ENCODE results near the gene PROP1.
"Not testable (repeated sequence)": the region's sequence is repeated elsewhere in the genome, so short reads cannot be mapped to it uniquely, and the experiment has no call there.

The PROP1 gene

DNA sequence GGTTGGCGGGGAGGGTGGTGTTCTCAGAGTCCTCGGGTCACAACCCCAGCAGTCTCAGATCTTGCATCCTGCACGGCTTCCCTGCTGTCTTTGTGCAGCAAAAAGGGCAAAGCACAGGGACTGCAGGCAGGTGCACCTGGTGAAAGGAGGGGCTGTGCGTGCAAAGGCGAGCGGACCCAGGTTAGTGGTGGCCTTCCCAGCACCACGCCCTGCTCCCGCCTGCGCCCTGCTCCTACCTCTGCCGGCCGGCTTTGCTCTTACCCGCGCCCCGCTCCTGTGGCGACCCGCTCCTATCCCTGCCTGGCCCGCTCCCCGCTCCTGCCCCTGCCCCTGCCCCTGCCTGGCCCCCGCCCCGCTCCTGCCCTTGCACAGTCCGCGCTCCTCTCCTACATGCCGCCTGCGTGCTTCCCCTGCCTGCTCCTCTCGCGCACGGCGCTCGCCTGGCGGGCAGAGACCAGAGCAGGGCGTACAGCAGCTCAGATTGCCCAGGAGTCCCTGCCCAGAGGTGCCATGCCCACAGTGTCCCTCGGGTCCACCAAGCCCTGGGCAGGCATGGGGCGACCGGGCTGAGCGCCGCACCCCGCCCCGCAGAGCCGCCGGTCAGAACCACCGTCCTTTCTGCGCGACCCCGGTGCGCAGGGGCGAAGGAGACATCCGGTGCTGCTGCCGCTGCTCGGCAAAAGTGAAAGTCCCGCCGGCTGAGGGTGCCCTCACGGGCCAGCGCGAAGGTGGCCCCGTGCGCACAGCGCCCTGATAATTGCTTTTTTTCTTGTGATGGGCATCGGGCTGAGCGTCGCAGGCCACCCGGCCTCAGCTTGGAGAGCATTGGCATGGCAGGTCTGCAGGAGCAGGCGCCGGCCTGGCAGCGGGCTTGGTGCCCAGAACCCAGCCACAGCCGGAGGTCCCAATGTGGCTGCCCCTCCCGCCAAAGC lies 52.0 kb downstream of the PROP1 start:
- DNase-seq = not testable (repeated sequence)

DNA sequence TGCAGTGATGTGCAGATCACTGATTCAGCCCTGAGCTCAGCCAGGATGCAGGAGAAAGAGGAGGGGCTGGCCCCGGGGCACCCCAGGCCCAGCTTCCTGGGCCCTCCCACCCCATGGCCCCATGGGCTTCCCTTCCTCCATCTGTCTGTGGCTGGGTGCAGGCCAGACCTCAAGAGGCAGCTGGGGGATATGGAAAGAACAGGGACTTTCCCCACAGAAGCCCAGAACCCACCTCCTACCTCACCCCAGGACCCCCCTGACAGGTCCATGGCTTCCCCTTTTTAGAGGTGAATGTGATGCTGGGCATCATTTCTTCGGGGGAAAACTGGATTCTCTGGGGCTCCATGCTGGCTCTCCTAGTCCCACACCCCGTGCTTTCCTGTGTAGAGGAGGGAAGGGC lies 53.1 kb downstream of the PROP1 start:
- not testable (repeated sequence) for DNase-seq

All from fibroblast of skin of right biceps (primary cell).